ENCODE data around the gene ZNF638. TPM values are rescaled to one million over a fixed set of nuclear protein-coding genes. Genes with fewer than 3 reads are reported as not detected.

The ZNF638 gene
- total RNA-seq, 1 donor: 152 TPM

DNA sequence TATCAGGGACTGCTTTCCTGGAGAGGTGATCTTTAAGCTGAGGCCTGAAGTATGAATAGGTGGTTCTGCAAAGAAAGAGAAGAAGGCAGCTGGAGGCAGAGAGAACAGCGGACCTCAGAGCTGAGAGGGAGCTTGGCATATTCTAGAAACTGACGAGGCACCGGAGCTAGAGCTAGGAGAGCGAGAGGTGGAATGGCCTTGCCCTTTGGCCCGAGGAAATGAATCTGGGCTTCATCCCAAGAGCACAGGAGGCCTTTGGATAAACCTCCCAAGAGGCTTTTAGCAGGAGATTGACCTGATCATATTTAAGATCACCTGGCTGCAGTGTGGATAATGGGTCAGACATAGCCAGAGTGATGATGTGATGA lies 129.7 kb downstream of the ZNF638 start:
- H3K4me1 ChIP-seq (ENCODE audit: insufficient read depth, low read length): peaks cover 11% of the 10 kb centered on the region
- no peak overlapping the region for H3K4me2 ChIP-seq (ENCODE audit: insufficient read depth, low read length)
- no peak for DNase-seq (ENCODE audit: insufficient read length, low spot score, missing footprints)
- no peaks in the 10 kb centered on the region for H3K79me2 ChIP-seq (ENCODE audit: insufficient read depth, low read length)
- H3K27me3 ChIP-seq (ENCODE audit: insufficient read depth, low read length): peaks cover 28% of the 10 kb centered on the region
- H4K20me1 ChIP-seq (ENCODE audit: insufficient read depth, low read length): no peaks in the 10 kb centered on the region
- H3K9me3 ChIP-seq (ENCODE audit: low read depth, low read length): no peaks in the 10 kb centered on the region
- no peak overlapping the region for H3K27ac ChIP-seq (ENCODE audit: low read depth, low read length)
- H3K36me3 ChIP-seq (ENCODE audit: insufficient read depth, low read length): no peaks in the 10 kb centered on the region
- no peak for TF ChIP-seq CTCF (IDR thresholded peaks at IDR 0.05; ENCODE audit: extremely low read depth, low read depth, low read length)
- no peak overlapping the region for H3K4me3 ChIP-seq (ENCODE audit: insufficient read depth, low read length)
- H2AFZ ChIP-seq (ENCODE audit: low read length): no peak overlapping the region

DNA sequence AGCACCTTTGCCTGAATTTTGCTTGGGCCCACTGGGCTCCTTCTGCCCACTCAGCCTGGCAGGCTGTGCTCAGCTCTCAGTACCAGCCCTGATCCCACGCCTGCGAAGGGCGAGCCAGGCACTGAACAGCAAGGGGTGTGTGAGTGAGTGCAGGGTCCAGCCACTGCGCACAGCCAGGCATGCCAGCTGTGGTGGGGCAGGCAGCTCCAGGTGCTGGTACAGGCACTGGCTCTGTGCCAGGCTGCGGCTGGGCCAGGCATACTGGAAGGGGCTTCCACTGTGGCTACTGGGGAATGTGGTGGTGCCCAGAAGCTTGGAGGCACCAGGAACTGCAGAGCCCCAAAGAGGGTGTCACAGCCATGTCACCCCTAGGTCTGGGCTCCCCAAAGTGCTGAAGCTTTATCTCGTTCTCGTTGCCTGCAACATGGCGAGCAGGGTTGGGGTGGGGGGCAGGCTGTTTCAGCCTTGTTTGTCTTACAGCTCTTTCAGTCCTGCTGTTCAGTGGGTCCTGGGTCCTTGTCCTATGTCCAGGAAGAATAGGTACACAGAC lies 130.5 kb downstream of the ZNF638 start:
- no peak for DNase-seq (ENCODE audit: insufficient read length, low spot score, missing footprints)
- Histone ChIP-seq H3K36me3 (ENCODE audit: insufficient read depth, low read length) (no peaks in the 10 kb centered on the region), H3K4me2 (ENCODE audit: insufficient read depth, low read length) (no peak overlapping the region), H4K20me1 (ENCODE audit: insufficient read depth, low read length) (no peaks in the 10 kb centered on the region), H3K27me3 (ENCODE audit: insufficient read depth, low read length) (peaks cover 30% of the 10 kb centered on the region), H3K9me3 (ENCODE audit: low read depth, low read length) (no peaks in the 10 kb centered on the region), H2AFZ (ENCODE audit: low read length) (no peak overlapping the region), H3K4me1 (ENCODE audit: insufficient read depth, low read length) (peaks cover 10% of the 10 kb centered on the region), H3K4me3 (ENCODE audit: insufficient read depth, low read length) (no peak overlapping the region), H3K27ac (ENCODE audit: low read depth, low read length) (no peak overlapping the region), H3K79me2 (ENCODE audit: insufficient read depth, low read length) (no peaks in the 10 kb centered on the region)
- TF ChIP-seq CTCF (IDR thresholded peaks at IDR 0.05; ENCODE audit: extremely low read depth, low read depth, low read length): no peak

- no peaks in the 10 kb centered on the region for H3K79me2 ChIP-seq (ENCODE audit: insufficient read depth, low read length)
- peaks cover 10% of the 10 kb centered on the region for H3K4me1 ChIP-seq (ENCODE audit: insufficient read depth, low read length)
- no peak overlapping the region for H2AFZ ChIP-seq (ENCODE audit: low read length)
- H3K9me3 ChIP-seq (ENCODE audit: low read depth, low read length): no peaks in the 10 kb centered on the region
- DNase-seq (ENCODE audit: insufficient read length, low spot score, missing footprints): no peak
- no peak overlapping the region for H3K4me2 ChIP-seq (ENCODE audit: insufficient read depth, low read length)
- peaks cover 37% of the 10 kb centered on the region for H3K27me3 ChIP-seq (ENCODE audit: insufficient read depth, low read length)
- H3K4me3 ChIP-seq (ENCODE audit: insufficient read depth, low read length): no peak overlapping the region
- H3K27ac ChIP-seq (ENCODE audit: low read depth, low read length): no peak overlapping the region
- H3K36me3 ChIP-seq (ENCODE audit: insufficient read depth, low read length): no peaks in the 10 kb centered on the region
- H4K20me1 ChIP-seq (ENCODE audit: insufficient read depth, low read length): no peaks in the 10 kb centered on the region
- TF ChIP-seq CTCF (IDR thresholded peaks at IDR 0.05; ENCODE audit: extremely low read depth, low read depth, low read length): no peak
Observed at GRCh38 chr2:71462641-71463341, 131.2 kb downstream of the ZNF638 start.

DNA sequence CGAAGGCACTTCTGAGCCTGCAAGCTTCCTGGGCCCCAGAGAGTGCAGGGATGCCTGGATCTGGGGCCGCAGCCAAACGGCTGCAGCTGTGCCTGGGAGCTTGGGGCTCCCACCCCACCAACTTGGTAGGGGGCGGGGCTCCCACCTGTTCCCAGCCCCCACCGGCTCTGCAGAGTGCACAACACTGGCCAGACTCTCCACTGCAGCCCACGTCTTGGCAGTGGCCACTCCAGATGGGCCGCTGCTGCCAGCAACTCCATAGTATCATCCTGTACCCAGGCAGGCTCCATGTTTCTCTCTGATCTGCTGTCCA lies 131.7 kb downstream of the ZNF638 start:
- TF ChIP-seq CTCF (IDR thresholded peaks at IDR 0.05; ENCODE audit: extremely low read depth, low read depth, low read length): no peak
- H3K4me1 ChIP-seq (ENCODE audit: insufficient read depth, low read length): peaks cover 8% of the 10 kb centered on the region
- no peak overlapping the region for H3K27ac ChIP-seq (ENCODE audit: low read depth, low read length)
- no peaks in the 10 kb centered on the region for H3K36me3 ChIP-seq (ENCODE audit: insufficient read depth, low read length)
- no peaks in the 10 kb centered on the region for H4K20me1 ChIP-seq (ENCODE audit: insufficient read depth, low read length)
- H3K27me3 ChIP-seq (ENCODE audit: insufficient read depth, low read length): peaks cover 37% of the 10 kb centered on the region
- no peak overlapping the region for H3K4me2 ChIP-seq (ENCODE audit: insufficient read depth, low read length)
- no peaks in the 10 kb centered on the region for H3K79me2 ChIP-seq (ENCODE audit: insufficient read depth, low read length)
- no peaks in the 10 kb centered on the region for H3K9me3 ChIP-seq (ENCODE audit: low read depth, low read length)
- H2AFZ ChIP-seq (ENCODE audit: low read length): no peak overlapping the region
- DNase-seq (ENCODE audit: insufficient read length, low spot score, missing footprints): no peak
- H3K4me3 ChIP-seq (ENCODE audit: insufficient read depth, low read length): no peak overlapping the region

All from osteoblast (primary cell).